Panc1 (cell line): ENCODE results near the gene DENND2A.

Source experiments
- POLR2AphosphoS5 ChIP-seq: IDR thresholded peaks from 2 replicates; pipeline ENCODE4 v1.6.1; 2012; ENCODE audit warnings: mild to moderate bottlenecking, low read depth, low read length, moderate library complexity
- REST ChIP-seq, 2 experiments: IDR thresholded peaks; 2 replicates each; pipeline ENCODE4 v1.6.1; 2011 to 2012; ENCODE audit warnings: low read depth in 2 of 2, control low read depth in 1 of 2, low read length in 1 of 2, mild to moderate bottlenecking in 1 of 2, moderate library complexity in 1 of 2; ENCODE audit not compliant: insufficient read depth in 1 of 2
- SIN3A ChIP-seq: IDR thresholded peaks from 2 replicates; pipeline ENCODE4 v1.6.1; 2012; ENCODE audit warnings: low read depth, mild to moderate bottlenecking, low read length, moderate library complexity, borderline replicate concordance; ENCODE audit not compliant: insufficient read depth
- TCF7L2 ChIP-seq: IDR thresholded peaks from 2 replicates; pipeline ENCODE4 v1.6.1; 2011; ENCODE audit warnings: mild to moderate bottlenecking, low read depth, low read length, inconsistent platforms
- TF ChIP-seq, protein P1 (sequence below): fragments of 450-650 bp; IDR thresholded peaks from 2 replicates; pipeline ENCODE4 v1.5.1; 2017; ENCODE audit warnings: mild to moderate bottlenecking

GRCh38 chr7:140577651-140578050 is 63.0 kb downstream of the DENND2A start:
- TF ChIP-seq, protein P1, sequence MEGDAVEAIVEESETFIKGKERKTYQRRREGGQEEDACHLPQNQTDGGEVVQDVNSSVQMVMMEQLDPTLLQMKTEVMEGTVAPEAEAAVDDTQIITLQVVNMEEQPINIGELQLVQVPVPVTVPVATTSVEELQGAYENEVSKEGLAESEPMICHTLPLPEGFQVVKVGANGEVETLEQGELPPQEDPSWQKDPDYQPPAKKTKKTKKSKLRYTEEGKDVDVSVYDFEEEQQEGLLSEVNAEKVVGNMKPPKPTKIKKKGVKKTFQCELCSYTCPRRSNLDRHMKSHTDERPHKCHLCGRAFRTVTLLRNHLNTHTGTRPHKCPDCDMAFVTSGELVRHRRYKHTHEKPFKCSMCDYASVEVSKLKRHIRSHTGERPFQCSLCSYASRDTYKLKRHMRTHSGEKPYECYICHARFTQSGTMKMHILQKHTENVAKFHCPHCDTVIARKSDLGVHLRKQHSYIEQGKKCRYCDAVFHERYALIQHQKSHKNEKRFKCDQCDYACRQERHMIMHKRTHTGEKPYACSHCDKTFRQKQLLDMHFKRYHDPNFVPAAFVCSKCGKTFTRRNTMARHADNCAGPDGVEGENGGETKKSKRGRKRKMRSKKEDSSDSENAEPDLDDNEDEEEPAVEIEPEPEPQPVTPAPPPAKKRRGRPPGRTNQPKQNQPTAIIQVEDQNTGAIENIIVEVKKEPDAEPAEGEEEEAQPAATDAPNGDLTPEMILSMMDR = no peak
- TF ChIP-seq SIN3A (no peak), TCF7L2 (no peak), POLR2AphosphoS5 (no peak), REST (IDR thresholded peaks at IDR 0.05; ENCODE audit: insufficient read depth in 1 of 2, low read depth in 2 of 2, low read length in 1 of 2) (no peak)
